Measurements from ENCODE around the gene KRT80. TPM values are rescaled to one million over a fixed set of nuclear protein-coding genes. Genes with fewer than 3 reads are reported as not detected.

The KRT80 gene
- total and polyA plus RNA-seq, 2 experiments from 2014 or later, result not detected

- Histone ChIP-seq H3K27me3 (peaks cover 84% of the 10 kb centered on the region), H3K27ac (no peak overlapping the region), H3K4me3 (no peak overlapping the region), H3K4me1 (ENCODE audit: low read depth) (no peaks in the 10 kb centered on the region), H3K36me3 (no peaks in the 10 kb centered on the region), H3K9me3 (ENCODE audit: low read depth) (no peaks in the 10 kb centered on the region)
- no peak for DNase-seq (ENCODE audit: low read depth in 1 of 2, low spot score in 1 of 2)
- no peak for TF ChIP-seq CTCF (IDR thresholded peaks at IDR 0.05; ENCODE audit: low read depth, low read length)
These were observed 34.6 kb upstream of the KRT80 start for GRCh38 chr12:52226446-52226845.

- Histone ChIP-seq H3K4me3 (no peak overlapping the region), H3K36me3 (no peaks in the 10 kb centered on the region), H3K27ac (no peak overlapping the region), H3K9me3 (ENCODE audit: low read depth) (no peaks in the 10 kb centered on the region), H3K4me1 (ENCODE audit: low read depth) (no peaks in the 10 kb centered on the region), H3K27me3 (peaks cover 80% of the 10 kb centered on the region)
- no peak for TF ChIP-seq CTCF (IDR thresholded peaks at IDR 0.05; ENCODE audit: low read depth, low read length)
- DNase-seq (ENCODE audit: low read depth in 1 of 2, low spot score in 1 of 2), result no peak
These were observed 33.9 kb upstream of the KRT80 start for GRCh38 chr12:52225752-52226151.

- no peaks in the 10 kb centered on the region for H3K4me1 ChIP-seq (ENCODE audit: low read depth)
- H3K27ac ChIP-seq, result no peak overlapping the region
- DNase-seq (ENCODE audit: low read depth in 1 of 2, low spot score in 1 of 2), result peak in 1 of 2 donors; percentile 60
- no peak for TF ChIP-seq CTCF (IDR thresholded peaks at IDR 0.05; ENCODE audit: low read depth, low read length)
- H3K27me3 ChIP-seq, result peaks cover 80% of the 10 kb centered on the region
- no peaks in the 10 kb centered on the region for H3K9me3 ChIP-seq (ENCODE audit: low read depth)
- no peak overlapping the region for H3K4me3 ChIP-seq
- H3K36me3 ChIP-seq, result no peaks in the 10 kb centered on the region
These were observed 32.3 kb upstream of the KRT80 start for GRCh38 chr12:52224151-52224550.

- no peaks in the 10 kb centered on the region for H3K4me1 ChIP-seq (ENCODE audit: low read depth)
- TF ChIP-seq CTCF (IDR thresholded peaks at IDR 0.05; ENCODE audit: low read depth, low read length), result no peak
- no peaks in the 10 kb centered on the region for H3K36me3 ChIP-seq
- H3K27ac ChIP-seq, result no peak overlapping the region
- no peak overlapping the region for H3K4me3 ChIP-seq
- peaks cover 76% of the 10 kb centered on the region for H3K27me3 ChIP-seq
- H3K9me3 ChIP-seq (ENCODE audit: low read depth), result no peaks in the 10 kb centered on the region
- no peak for DNase-seq (ENCODE audit: low read depth in 1 of 2, low spot score in 1 of 2)
These were observed 31.7 kb upstream of the KRT80 start for GRCh38 chr12:52223406-52224039.

- DNase-seq (ENCODE audit: low read depth in 1 of 2, low spot score in 1 of 2), result no peak
- no peak for TF ChIP-seq CTCF (IDR thresholded peaks at IDR 0.05; ENCODE audit: low read depth, low read length)
These were observed 30.9 kb upstream of the KRT80 start for GRCh38 chr12:52222692-52223091.

More at GRCh38 chr12:52222692-52223091, 30.9 kb upstream of the KRT80 start:
- Histone ChIP-seq H3K9me3 (ENCODE audit: low read depth) (no peaks in the 10 kb centered on the region), H3K27me3 (peaks cover 73% of the 10 kb centered on the region), H3K27ac (no peak overlapping the region), H3K4me1 (ENCODE audit: low read depth) (no peaks in the 10 kb centered on the region), H3K36me3 (no peaks in the 10 kb centered on the region), H3K4me3 (no peak overlapping the region)

All from cardiac muscle cell (in vitro differentiated cells and primary cell).